Putamen (tissue), 1 donor: ENCODE results near the gene FANK1.

Source experiments
- DNase-seq: peaks from one replicate; pipeline ENCODE4 v3.0.0-alpha.2; 2016; ENCODE audit warnings: low spot score

The FANK1 gene

GRCh38 chr10:125985557-125986240 lies 89.3 kb downstream of the FANK1 start:
- no peak for DNase-seq

- DNase-seq = no peak
Observed at GRCh38 chr10:125989791-125990190, 93.4 kb downstream of the FANK1 start.

GRCh38 chr10:125990974-125991373 lies 94.6 kb downstream of the FANK1 start:
- no peak for DNase-seq

DNA sequence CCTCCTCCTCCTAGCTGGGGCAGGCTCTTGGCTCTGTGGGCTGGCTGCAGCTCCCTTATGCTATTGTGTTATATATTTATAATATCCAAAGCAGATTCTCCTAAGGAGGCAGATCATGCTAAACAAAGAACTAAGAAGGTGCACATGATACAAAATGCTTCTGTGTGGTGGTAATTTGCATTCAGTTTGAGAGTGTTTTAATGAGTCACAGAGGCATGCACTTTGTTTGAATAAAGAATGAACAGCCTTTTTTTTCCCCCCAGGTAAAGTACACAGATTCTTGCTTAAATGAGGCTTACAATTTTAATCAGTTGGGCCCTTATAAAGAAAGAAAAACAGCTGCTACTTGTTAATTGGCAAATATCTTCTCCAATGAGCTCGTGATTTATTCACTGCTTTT lies 95.0 kb downstream of the FANK1 start:
- no peak for DNase-seq

DNA sequence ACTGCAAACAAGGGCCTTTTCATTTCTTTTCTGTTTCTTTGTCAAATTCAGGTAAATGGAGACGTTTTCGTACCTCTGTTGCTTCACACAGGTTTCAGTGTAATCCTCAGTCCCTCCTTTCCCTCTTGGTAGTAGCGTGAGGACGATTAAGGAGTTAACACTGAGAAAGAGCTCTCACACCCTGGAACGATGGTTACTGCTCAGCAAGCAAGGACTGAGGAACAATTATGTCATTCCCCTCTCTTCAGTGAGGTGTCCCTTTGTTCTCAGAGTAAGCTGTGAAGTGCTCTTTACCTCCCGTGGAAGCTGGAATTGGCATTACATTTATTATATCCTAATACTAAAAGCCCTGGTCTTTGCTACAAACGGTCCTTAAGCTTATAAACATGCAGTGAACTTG lies 95.9 kb downstream of the FANK1 start:
- no peak for DNase-seq

- no peak for DNase-seq
Observed at GRCh38 chr10:125994601-125995000, 98.2 kb downstream of the FANK1 start.

- DNase-seq = no peak
Observed at GRCh38 chr10:125995726-125996304, 99.5 kb downstream of the FANK1 start.

GRCh38 chr10:125997586-125997985 lies 101.2 kb downstream of the FANK1 start:
- no peak for DNase-seq

GRCh38 chr10:125999694-126000093 lies 103.3 kb downstream of the FANK1 start:
- DNase-seq = no peak

- no peak for DNase-seq
Observed at GRCh38 chr10:126001576-126001975, 105.2 kb downstream of the FANK1 start.

DNA sequence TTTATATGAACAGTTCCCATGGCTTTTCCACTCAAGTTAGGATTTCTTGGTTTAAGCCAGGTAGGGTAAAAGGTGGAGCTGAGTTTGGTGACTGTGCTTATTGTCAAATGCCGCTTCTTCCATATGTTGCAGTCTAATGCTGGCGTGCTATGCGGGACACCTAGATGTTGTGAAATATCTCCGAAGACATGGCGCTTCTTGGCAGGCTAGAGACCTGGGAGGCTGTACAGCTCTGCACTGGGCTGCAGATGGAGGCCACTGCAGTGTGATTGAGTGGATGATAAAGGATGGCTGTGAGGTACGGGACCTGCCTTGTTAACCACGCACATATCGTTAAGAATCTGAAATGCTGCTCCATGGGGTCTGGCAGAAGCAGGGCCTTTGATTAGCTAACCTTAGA lies 108.4 kb downstream of the FANK1 start:
- no peak for DNase-seq

DNA sequence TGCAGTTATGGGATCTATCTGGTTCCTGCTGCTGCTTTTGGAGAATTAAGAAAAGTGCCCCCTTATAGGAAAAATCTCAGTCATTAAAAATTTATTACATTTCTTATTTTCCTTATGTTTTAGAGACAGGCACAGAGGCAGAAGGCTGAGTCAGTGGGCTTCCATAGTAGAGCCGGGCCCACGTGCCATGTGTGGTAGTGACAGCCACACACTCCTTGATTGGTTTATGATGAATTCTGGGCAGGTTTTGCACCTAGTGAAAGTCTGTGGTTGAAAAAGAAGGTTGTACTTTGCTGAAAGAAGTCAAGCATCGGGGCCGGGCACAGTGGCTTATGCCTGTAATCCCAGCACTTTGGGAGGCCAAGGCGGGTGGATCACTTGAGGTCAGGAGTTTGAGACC lies 109.9 kb downstream of the FANK1 start:
- no peak for DNase-seq

GRCh38 chr10:126006906-126007305 lies 110.5 kb downstream of the FANK1 start:
- no peak for DNase-seq

- no peak for DNase-seq
Observed at GRCh38 chr10:126009650-126010049, 113.3 kb downstream of the FANK1 start.

- DNase-seq = no peak
Observed at GRCh38 chr10:126011995-126012394, 115.6 kb downstream of the FANK1 start.

DNA sequence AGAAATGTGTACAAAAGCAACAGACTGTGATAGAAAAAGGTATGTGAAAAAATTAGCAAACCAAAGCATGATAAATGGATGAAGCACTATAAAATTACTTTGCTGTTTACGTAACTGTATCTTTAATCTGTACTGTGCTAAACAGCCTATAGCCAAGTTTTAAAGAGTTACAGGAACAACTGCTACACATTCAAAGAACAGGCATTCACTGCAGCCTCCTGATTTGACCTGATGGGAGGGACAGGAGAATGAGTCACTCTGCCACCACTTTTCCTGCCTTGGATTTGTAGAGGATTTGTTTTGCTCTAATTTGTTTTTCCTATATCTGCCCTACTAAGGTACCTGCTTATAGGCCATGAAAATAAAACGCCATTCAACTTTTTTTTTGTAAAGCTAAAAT lies 116.1 kb downstream of the FANK1 start:
- no peak for DNase-seq

DNA sequence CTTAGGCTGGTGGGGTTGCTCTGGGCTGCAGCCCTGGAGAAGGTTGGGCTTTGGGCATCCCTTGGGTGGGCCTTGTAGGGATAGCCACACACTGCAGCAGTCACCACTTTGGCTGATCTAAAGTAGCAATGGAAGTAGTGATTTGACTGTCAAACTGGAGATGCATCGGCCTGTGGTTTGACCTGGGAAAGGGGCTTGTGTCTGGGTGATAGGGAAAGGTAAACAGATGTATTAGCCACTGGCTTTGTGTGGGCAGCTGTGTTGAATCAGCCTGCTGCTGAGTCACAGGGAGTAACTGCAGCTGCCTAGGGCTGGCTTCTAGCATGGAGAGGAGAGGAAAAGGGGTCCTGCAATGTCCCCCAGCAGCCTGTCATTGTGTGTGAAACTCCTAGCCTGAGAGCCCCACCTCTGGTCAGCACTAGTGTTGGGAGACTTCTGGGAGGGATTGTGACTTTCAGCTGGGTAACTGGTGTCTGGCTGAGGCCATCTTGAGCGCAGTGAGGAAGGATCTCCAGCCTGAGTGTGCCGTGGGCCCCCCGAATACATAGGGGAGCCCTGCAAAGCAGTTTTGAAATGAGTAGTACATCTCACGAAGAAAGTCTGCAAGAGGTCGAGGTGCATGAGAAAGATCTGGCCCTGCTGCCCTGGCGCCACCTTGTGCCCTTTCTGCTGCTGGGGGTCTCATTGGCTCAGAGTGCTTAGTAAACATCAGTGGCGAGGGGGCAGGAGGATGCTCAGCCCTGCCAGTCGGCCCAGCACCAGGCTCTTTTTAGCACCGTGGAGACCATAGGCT lies 117.3 kb downstream of the FANK1 start:
- no peak for DNase-seq

DNA sequence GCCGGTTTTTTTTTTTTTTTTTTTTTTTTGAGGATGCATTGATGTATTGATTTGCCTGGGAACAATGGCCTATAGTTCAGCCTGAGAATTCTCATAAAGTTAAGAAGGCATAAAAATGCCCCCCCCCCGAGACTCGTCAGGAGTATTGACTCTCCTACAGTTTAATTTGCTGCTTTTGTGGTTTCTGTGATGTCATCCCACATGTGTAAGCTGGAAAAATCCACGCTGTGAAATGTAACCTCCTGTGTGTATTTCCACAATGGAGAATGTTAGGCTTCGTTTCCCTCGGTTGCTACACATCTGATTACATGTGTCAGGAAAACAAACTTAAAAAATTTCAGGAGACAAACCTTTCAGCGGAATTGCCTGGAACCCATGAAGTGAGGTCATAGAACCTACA lies 117.9 kb downstream of the FANK1 start:
- no peak for DNase-seq

DNA sequence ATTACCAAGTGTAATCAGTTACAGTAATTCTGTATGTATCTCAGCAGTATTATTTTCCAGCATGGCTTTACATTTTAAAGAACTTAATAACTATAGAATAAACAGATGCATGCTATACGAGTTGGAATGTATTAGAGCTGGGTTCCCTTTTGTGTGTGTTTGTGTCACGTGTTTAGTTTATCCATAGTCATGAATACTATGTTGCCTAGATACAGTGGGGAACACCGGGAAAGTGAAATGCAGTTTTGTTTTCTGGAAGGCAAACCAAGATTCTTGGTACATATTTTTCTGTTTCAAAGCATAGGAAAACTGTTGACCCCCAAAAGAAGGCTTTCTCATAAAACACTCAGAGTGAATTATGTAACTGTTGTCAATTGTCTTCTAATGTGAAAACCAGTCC lies 119.0 kb downstream of the FANK1 start:
- DNase-seq = no peak

DNA sequence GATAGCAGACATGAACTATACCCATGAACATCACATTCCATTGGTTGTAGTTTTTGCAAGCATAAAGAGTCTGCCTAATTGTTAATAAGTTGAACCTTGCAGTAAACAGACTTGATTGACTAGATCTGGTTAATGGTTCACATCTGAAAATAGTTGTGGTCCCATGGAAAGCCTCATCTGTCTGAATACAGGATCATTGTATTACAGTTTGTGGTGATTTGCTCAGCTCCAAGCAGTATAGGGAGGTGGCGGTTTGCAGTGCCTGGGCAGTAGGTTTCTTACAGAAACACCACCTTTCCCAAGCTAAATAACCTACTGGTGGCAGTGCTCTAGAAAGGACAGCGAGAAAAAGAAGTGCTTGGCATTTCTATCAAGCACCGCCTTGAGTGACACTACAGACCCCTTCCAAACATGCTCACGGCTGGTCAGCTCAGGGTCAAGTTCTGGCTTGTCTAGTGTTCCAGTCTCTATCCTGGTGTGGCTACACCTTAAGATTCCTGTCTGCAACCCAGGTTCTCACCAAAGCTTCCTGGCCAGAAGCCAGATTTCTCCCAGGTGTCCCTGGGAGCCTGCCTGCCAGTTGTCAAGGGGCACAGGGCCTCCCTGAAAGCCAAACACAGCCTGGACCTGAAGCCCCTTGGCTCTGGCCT lies 119.9 kb downstream of the FANK1 start:
- no peak for DNase-seq

- no peak for DNase-seq
Observed at GRCh38 chr10:126016882-126017281, 120.5 kb downstream of the FANK1 start.

DNA sequence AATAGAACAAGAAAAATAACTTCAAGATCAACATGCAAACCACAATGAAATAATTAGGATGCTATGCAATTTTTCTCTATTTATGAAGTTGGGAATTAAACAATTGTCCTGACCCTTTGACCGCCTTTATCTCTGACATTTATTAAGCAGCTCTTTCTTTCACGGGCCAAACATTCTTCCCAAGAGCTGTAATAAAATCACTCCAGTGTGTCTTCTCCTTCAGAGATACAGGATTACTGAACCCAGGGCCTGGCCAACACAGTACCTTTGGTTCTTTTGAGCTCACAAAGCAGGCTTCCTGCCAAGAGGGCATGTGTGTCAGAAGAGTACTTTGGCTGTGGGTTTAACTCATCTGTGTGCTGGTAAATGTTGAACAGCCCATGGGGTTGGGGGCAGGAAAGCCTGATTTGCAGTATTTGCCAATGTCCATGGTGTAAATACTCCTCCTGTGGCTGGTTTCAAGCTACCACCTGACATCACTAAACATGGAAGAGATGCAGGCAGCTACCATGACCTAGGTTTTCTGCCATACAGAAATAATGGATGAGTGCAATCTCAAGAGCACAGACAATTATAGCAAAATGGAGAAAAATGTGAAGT lies 121.7 kb downstream of the FANK1 start:
- no peak for DNase-seq
